Neural progenitor cell (in vitro differentiated cells): ENCODE data around the gene TIAM1. TPM values are rescaled to one million over a fixed set of nuclear protein-coding genes. Genes with fewer than 3 reads are reported as not detected.
A peak's percentile ranks its signal among the peaks of the same experiment; 100 is the strongest.

ENCODE experiments used
- DNase-seq: peaks from one replicate; pipeline ENCODE4 v3.0.0-alpha.2; 2016; ENCODE audit warnings: low spot score
- H2AFZ ChIP-seq: fragments of 200-600 bp; sonication (generic); replicated peaks from 2 replicates; pipeline ENCODE4 v1.6.1; 2016; ENCODE audit warnings: antibody characterized with exemption
- H3F3A ChIP-seq: fragments of 200-600 bp; sonication (generic); 2 replicates; pipeline ENCODE4 v1.6.1; 2016; ENCODE audit warnings: antibody characterized with exemption, low read depth
- H3K27ac ChIP-seq: fragments of 200-600 bp; sonication (generic); 2 replicates; pipeline ENCODE4 v1.5.1; 2016; ENCODE audit warnings: mild to moderate bottlenecking
- H3K27me3 ChIP-seq: fragments of 200-600 bp; sonication (generic); 2 replicates; pipeline ENCODE4 v1.6.1; 2016; ENCODE audit warnings: mild to moderate bottlenecking, moderate library complexity
- H3K36me3 ChIP-seq: fragments of 200-600 bp; sonication (generic); 2 replicates; pipeline ENCODE4 v1.5.1; 2016
- H3K4me1 ChIP-seq: fragments of 200-600 bp; sonication (generic); 2 replicates; pipeline ENCODE4 v1.6.1; 2016; ENCODE audit warnings: mixed run types
- H3K4me2 ChIP-seq: fragments of 200-600 bp; sonication (generic); 2 replicates; pipeline ENCODE4 v1.6.1; 2016
- H3K4me3 ChIP-seq: fragments of 200-600 bp; sonication (generic); 2 replicates; pipeline ENCODE4 v1.5.1; 2016
- H3K79me2 ChIP-seq: fragments of 200-600 bp; sonication (generic); 2 replicates; pipeline ENCODE4 v1.6.1; 2016; ENCODE audit warnings: low read depth
- H3K9ac ChIP-seq: fragments of 200-600 bp; sonication (generic); 2 replicates; pipeline ENCODE4 v1.6.1; 2016
- H3K9me3 ChIP-seq: fragments of 200-600 bp; sonication (generic); 2 replicates; pipeline ENCODE4 v1.5.1; 2016; ENCODE audit warnings: low read depth
- H4K20me1 ChIP-seq: fragments of 200-600 bp; sonication (generic); 2 replicates; pipeline ENCODE4 v1.6.1; 2016; ENCODE audit warnings: low read depth
- H3K27ac Mint-ChIP-seq: 3 replicates; pipeline ENCODE4 v1.8.0; 2021; ENCODE audit warnings: mixed read lengths
- H3K27me3 Mint-ChIP-seq: 2 replicates; pipeline ENCODE4 v1.8.0; 2022; ENCODE audit warnings: low read depth, mild to moderate bottlenecking, inconsistent platforms, moderate library complexity, mixed read lengths; ENCODE audit not compliant: insufficient read depth
- H3K36me3 Mint-ChIP-seq: 3 replicates; pipeline ENCODE4 v1.8.0; 2021; ENCODE audit warnings: mixed read lengths
- H3K4me1 Mint-ChIP-seq: 3 replicates; pipeline ENCODE4 v1.8.0; 2021; ENCODE audit warnings: mixed read lengths
- H3K4me3 Mint-ChIP-seq: 3 replicates; pipeline ENCODE4 v1.8.0; 2021; ENCODE audit warnings: mild to moderate bottlenecking, moderate library complexity, mixed read lengths
- H3K9me3 Mint-ChIP-seq: 3 replicates; pipeline ENCODE4 v1.8.0; 2020; ENCODE audit warnings: mixed read lengths
- CTCF ChIP-seq: fragments of 200-600 bp; sonication (generic); IDR thresholded peaks from 2 replicates; pipeline ENCODE4 v1.5.1; 2017; ENCODE audit warnings: antibody characterized with exemption, mild to moderate bottlenecking
- EZH2 ChIP-seq: fragments of 200-600 bp; sonication (generic); IDR thresholded peaks from 2 replicates; pipeline ENCODE4 v1.6.1; 2017; ENCODE audit warnings: antibody characterized with exemption, mild to moderate bottlenecking, moderate library complexity
- EZH2phosphoT487 ChIP-seq: fragments of 200-600 bp; sonication (generic); IDR thresholded peaks from 2 replicates; pipeline ENCODE4 v1.6.1; 2017; ENCODE audit warnings: antibody characterized with exemption
- total RNA-seq: library from RNA; depleted of rRNA; stranded (reverse); fragments of >200 nt; gene quantifications from 2 replicates; pipeline ENCODE4 v1.2.3, GENCODE V29; 2015; ENCODE audit warnings: low replicate concordance

Gene TIAM1
- total RNA-seq, 1 donor from 2014 or later: 27.2 TPM

- peaks cover 10% of the 10 kb centered on the region for H3F3A ChIP-seq
- H2AFZ ChIP-seq: no peak overlapping the region
- peaks cover 30% of the 10 kb centered on the region for H3K36me3 Mint-ChIP-seq
- no peaks in the 10 kb centered on the region for H3K79me2 ChIP-seq
- H3K4me3 ChIP-seq: no peak overlapping the region
- H3K4me3 Mint-ChIP-seq: no peak overlapping the region
- H3K9me3 ChIP-seq: no peaks in the 10 kb centered on the region
- no peaks in the 10 kb centered on the region for H3K27me3 ChIP-seq
- peaks cover 2% of the 10 kb centered on the region for H3K27me3 Mint-ChIP-seq
- peaks cover 16% of the 10 kb centered on the region for H3K4me1 Mint-ChIP-seq
- H3K4me2 ChIP-seq: no peak overlapping the region
- DNase-seq: peak; percentile 42
- H3K9ac ChIP-seq: no peak overlapping the region
- H3K27ac ChIP-seq: no peak overlapping the region
- no peak overlapping the region for H3K27ac Mint-ChIP-seq
- H3K9me3 Mint-ChIP-seq: no peaks in the 10 kb centered on the region
- peak; percentile 26 for TF ChIP-seq CTCF
- TF ChIP-seq EZH2phosphoT487: no peak
- H4K20me1 ChIP-seq: peaks cover 3% of the 10 kb centered on the region
- H3K36me3 ChIP-seq: no peaks in the 10 kb centered on the region
- peaks cover 13% of the 10 kb centered on the region for H3K4me1 ChIP-seq
Observed at GRCh38 chr21:31142600-31142999, 201.5 kb downstream of the TIAM1 start.

- H3K27ac Mint-ChIP-seq: peak overlapping the region; percentile 26
- peaks cover 30% of the 10 kb centered on the region for H3K36me3 Mint-ChIP-seq
- H3K9me3 Mint-ChIP-seq: no peaks in the 10 kb centered on the region
- H4K20me1 ChIP-seq: peaks cover 3% of the 10 kb centered on the region
- no peak for DNase-seq
- no peak overlapping the region for H3K4me3 Mint-ChIP-seq
- H3K4me1 ChIP-seq: peaks cover 13% of the 10 kb centered on the region
- no peaks in the 10 kb centered on the region for H3K9me3 ChIP-seq
- no peak overlapping the region for H3K27ac ChIP-seq
- peaks cover 10% of the 10 kb centered on the region for H3F3A ChIP-seq
- no peak overlapping the region for H2AFZ ChIP-seq
- H3K27me3 Mint-ChIP-seq: no peaks in the 10 kb centered on the region
- peaks cover 12% of the 10 kb centered on the region for H3K4me1 Mint-ChIP-seq
- H3K4me3 ChIP-seq: no peak overlapping the region
- H3K27me3 ChIP-seq: no peaks in the 10 kb centered on the region
- H3K9ac ChIP-seq: no peak overlapping the region
- TF ChIP-seq CTCF: no peak
- TF ChIP-seq EZH2phosphoT487: no peak
- TF ChIP-seq EZH2: no peak
- no peaks in the 10 kb centered on the region for H3K36me3 ChIP-seq
- no peak overlapping the region for H3K4me2 ChIP-seq
- H3K79me2 ChIP-seq: no peaks in the 10 kb centered on the region
Observed at GRCh38 chr21:31141389-31142000, 202.6 kb downstream of the TIAM1 start.

- no peaks in the 10 kb centered on the region for H3K27me3 ChIP-seq
- Mint-ChIP-seq H3K36me3 (peaks cover 31% of the 10 kb centered on the region), H3K9me3 (no peaks in the 10 kb centered on the region), H3K4me3 (no peak overlapping the region), H3K27ac (no peak overlapping the region), H3K4me1 (peaks cover 12% of the 10 kb centered on the region), H3K27me3 (no peaks in the 10 kb centered on the region)
- H3K27ac ChIP-seq: no peak overlapping the region
- H2AFZ ChIP-seq: no peak overlapping the region
- TF ChIP-seq EZH2 (no peak), CTCF (no peak), EZH2phosphoT487 (no peak)
- no peak overlapping the region for H3K4me3 ChIP-seq
- H3F3A ChIP-seq: peaks cover 10% of the 10 kb centered on the region
- no peak for DNase-seq
- no peaks in the 10 kb centered on the region for H3K36me3 ChIP-seq
- H4K20me1 ChIP-seq: peaks cover 3% of the 10 kb centered on the region
- peaks cover 13% of the 10 kb centered on the region for H3K4me1 ChIP-seq
- H3K79me2 ChIP-seq: no peaks in the 10 kb centered on the region
- no peak overlapping the region for H3K4me2 ChIP-seq
- H3K9me3 ChIP-seq: no peaks in the 10 kb centered on the region
- no peak overlapping the region for H3K9ac ChIP-seq
Observed at GRCh38 chr21:31140676-31141075, 203.4 kb downstream of the TIAM1 start.
